Erythroblast (primary cell): ENCODE results near the gene TESK2.
"Not testable (repeated sequence)": the region's sequence is repeated elsewhere in the genome, so short reads cannot be mapped to it uniquely, and the experiment has no call there.

ENCODE experiments used
- DNase-seq, 2 experiments: peaks; one replicate each; lab custom pipeline; 2025; lab: John Stamatoyannopoulos, UW
- GATA1 ChIP-seq: IDR thresholded peaks from 2 replicates; pipeline ENCODE4 v1.6.1; 2011; ENCODE audit warnings: low read depth, mild to moderate bottlenecking, control low read depth, low read length, moderate library complexity
- POLR2A ChIP-seq: IDR thresholded peaks from 2 replicates; pipeline ENCODE4 v1.6.1; 2011; ENCODE audit warnings: mild to moderate bottlenecking, low read length

TESK2 gene

DNA sequence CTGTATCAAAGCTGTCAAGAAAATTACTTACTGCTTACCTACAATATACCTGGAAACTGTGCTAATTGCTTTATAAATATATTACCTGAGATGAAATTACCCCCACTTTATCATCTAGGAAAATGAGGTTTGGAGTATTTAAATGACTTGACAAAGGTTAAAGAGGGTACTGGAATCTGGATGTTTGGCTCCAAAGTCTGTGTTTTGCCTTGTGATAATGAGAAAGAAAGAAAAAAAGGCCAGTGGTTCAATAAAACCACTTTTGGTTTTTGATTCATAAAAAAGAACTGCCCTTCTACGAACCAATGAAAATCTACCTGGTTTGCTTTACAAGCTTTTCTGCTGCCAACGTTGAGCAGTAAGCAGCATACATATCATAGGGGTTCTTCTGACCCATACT, 89.4 kb downstream of the TESK2 start:
- TF ChIP-seq GATA1, result no peak
- no peak for TF ChIP-seq POLR2A

DNA sequence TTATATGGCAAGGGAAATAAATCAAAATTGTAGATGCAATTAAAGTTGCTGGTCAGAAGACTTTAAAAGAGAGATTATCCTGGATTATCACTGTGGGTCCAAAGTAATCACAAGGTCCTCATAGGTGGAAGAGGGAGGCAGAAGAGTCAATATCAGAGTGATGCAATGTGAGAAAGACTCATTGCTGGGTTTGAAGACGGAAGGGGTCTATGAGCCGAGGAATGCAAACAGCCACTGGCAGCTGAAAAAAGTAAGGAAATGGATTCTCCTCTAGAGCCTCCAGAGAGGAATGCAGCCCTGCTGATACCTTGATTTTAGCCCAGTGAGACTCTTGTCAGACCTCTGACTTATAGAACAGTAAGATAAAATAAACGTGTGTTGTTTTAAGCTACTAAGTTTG, 90.9 kb downstream of the TESK2 start:
- DNase-seq, result no peak
- TF ChIP-seq POLR2A (no peak), GATA1 (no peak)

More for the DNA sequence above, 89.4 kb downstream of the TESK2 start:
- no peak for DNase-seq

GRCh38 chr1:45397285-45397684, 93.7 kb downstream of the TESK2 start:
- DNase-seq, result no peak
- TF ChIP-seq GATA1, result no peak
- TF ChIP-seq POLR2A, result no peak

DNA sequence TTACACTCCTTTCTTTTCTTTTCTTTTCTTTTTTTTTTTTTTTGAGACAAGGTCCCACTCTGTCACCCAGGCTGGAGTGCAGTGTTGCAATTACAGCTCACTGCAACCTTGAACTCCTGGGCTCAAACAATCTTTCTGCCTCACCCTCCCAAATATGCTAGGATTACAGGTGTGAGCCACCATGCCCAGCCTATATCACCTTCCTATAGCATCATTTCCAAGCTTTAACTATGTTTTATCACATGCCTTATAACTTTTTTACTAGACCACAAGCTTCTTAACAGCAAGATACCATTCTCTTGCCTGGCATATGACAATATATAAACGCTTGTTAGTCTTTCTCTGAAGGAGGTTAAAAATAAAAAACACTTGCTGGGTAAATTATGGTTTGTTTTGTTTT, 95.4 kb downstream of the TESK2 start:
- no peak for DNase-seq
- TF ChIP-seq GATA1 (no peak), POLR2A (no peak)

DNA sequence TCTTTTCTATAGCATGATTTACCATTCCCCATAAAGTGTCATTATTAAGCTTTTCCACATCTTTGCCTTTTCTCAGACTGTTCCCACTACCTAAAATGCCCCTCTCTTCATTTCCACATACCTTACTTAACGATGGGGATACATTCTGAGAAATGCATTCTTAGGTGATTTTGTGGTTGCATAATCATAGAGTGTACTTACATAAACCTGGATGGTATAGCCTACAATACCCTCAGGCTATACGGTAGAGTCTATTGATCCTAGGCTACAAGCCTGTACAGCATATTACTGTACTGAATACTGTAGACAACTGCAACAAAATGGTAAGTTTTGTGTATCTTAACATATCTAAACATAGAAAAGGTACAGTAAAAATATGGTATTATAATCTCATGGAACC, 95.9 kb downstream of the TESK2 start:
- no peak for DNase-seq
- TF ChIP-seq GATA1, result no peak
- TF ChIP-seq POLR2A, result no peak

DNA sequence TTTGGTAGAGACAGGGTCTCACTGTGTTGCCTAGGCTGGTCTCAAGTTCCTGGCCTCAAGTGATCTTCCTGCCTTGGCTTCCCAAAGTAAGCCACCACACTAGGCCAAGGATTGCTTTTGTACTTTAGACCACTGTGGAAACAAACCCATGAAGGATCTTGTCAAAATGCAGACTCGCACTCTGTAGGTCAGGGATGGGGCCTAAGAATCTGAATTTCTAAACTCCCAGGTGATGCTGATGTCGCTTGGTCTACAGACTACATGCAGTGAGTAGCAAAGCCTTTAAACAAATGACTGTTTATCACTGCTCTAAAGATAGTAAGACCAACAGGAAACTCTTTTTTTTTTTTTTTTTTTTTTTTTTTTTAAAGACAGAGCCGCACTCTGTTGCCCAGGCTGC, 96.6 kb downstream of the TESK2 start:
- no peak for DNase-seq
- no peak for TF ChIP-seq POLR2A
- no peak for TF ChIP-seq GATA1

GRCh38 chr1:45393718-45394302, 97.2 kb downstream of the TESK2 start:
- TF ChIP-seq POLR2A (no peak), GATA1 (no peak)
- DNase-seq, result no peak

DNA sequence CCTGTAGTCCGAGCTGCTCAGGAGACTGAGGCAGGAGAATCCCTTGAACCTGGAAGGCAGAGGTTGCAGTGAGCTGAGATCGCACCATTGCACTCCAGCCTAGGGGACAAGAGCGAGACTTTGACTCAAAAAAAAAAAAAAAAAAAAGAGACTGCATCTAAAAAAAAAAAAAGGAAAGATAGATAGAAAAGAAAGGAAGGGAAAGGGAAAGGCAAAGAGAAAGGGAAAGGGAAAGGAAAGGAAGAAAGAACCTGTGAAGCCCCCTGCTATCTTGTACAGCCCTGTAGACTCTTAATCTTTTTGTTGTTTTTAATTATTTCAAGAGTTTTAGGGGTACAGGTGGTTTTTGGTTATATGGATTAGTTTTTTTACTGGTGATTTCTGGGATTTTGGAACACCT, 104.7 kb downstream of the TESK2 start:
- no peak for TF ChIP-seq GATA1
- TF ChIP-seq POLR2A, result no peak
- no peak for DNase-seq

- no peak for DNase-seq
- TF ChIP-seq POLR2A (no peak), GATA1 (no peak)
Observed at GRCh38 chr1:45385302-45385701, 105.7 kb downstream of the TESK2 start.

- not testable (repeated sequence) for DNase-seq
Observed at GRCh38 chr1:45384213-45384612, 106.8 kb downstream of the TESK2 start.

DNA sequence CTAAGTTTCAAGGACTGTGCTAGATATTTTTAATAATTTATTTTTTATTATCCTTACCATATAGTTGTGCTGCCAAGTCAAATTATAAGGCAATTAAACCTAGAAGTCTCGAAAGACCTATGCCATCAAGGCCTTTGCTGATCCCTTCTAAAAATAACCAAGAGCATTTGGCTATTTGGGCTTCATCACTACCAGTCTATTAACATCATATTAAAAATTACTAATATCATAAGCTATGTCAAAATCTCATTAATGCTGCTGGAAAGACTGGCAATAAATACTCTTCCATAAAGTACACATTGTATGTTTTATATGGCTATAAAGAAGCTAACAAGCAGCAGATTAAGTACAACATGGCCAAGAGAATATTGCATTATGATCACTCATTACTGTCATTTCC, 107.8 kb downstream of the TESK2 start:
- DNase-seq, result no peak
- TF ChIP-seq POLR2A, result no peak
- no peak for TF ChIP-seq GATA1

GRCh38 chr1:45381243-45381642, 109.7 kb downstream of the TESK2 start:
- no peak for DNase-seq
- TF ChIP-seq POLR2A (no peak), GATA1 (no peak)

GRCh38 chr1:45380730-45381129, 110.2 kb downstream of the TESK2 start:
- TF ChIP-seq GATA1 (no peak), POLR2A (no peak)
- DNase-seq, result no peak

DNA sequence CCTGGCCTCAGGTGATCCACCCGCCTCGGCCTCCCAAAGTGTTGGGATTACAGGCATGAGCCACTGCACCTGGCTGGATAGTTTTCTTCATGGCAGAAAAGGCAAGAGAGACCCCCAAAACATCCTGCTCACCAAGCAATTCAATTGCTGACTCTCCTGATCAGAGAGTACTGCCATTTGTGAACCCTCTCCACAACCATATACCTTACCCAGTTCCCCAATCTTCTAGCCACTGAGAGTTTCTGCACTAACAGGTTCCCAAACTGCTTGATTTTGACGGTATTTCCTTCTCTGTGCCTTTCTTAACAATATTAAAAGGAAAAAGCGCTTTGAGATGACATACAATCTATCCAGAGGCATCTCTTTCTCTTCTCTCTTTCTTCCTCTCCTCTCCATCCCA, 110.8 kb downstream of the TESK2 start:
- no peak for DNase-seq
- TF ChIP-seq POLR2A (no peak), GATA1 (no peak)

DNA sequence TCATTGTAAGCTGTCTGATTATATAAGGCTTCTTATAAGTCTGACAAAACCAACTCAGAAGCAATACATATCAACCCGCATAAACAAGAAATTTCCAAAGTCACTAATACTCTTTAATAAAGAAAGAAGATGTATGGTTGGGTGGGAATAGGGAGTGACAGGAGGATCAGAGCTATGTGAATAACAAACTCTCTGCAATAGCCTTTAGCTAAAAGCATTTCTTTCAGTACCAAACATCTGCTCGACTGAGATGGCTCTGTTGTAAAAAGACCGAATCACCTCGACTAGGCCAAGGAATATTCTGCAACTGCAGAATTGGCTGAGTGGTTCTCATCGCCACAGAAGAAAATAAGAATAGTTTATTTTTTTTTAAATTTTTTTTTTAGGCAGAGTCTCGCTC, 111.4 kb downstream of the TESK2 start:
- DNase-seq, result no peak
- TF ChIP-seq GATA1 (no peak), POLR2A (no peak)

GRCh38 chr1:45378184-45378583, 112.8 kb downstream of the TESK2 start:
- no peak for TF ChIP-seq POLR2A
- TF ChIP-seq GATA1, result no peak
- DNase-seq, result no peak
